Left lung (tissue), 10 donors: ENCODE data around the gene RASSF7. TPM values are rescaled to one million over a fixed set of nuclear protein-coding genes. Genes with fewer than 3 reads are reported as not detected.

Experiments used
- ATAC-seq: fragments of 200-7000 bp; cut with Tn5 transposase; one replicate; pipeline ENCODE4 v1.9.1; 2020; ENCODE audit warnings: moderate library complexity
- DNase-seq, 4 donors: peaks; one replicate each; pipeline ENCODE4 v3.0.0-alpha.2; 2013 to 2020
- H3K27ac ChIP-seq, 2 donors: fragments of 200-600 bp; sonication (generic) in 1 of 2; one replicate each; pipeline versions ENCODE4 v1.5.0 to v1.8.0; 2020 to 2021
- H3K27me3 ChIP-seq, 2 donors: fragments of 200-600 bp; sonication (generic) in 1 of 2; one replicate each; pipeline versions ENCODE4 v1.5.0 to v1.8.0; 2020 to 2021
- H3K36me3 ChIP-seq, 2 donors: fragments of 200-600 bp; sonication (generic) in 1 of 2; one replicate each; pipeline versions ENCODE4 v1.5.0 to v1.8.0; 2020 to 2021
- H3K4me1 ChIP-seq, 2 donors: fragments of 200-600 bp; one replicate each; pipeline ENCODE4 v1.8.0; 2021
- H3K4me3 ChIP-seq, 2 donors: fragments of 200-600 bp; sonication (generic) in 1 of 2; one replicate each; pipeline versions ENCODE4 v1.5.0 to v1.8.0; 2020 to 2021; ENCODE audit warnings: mild to moderate bottlenecking in 1 of 2
- H3K9me3 ChIP-seq, 2 donors: fragments of 200-600 bp; sonication (generic) in 1 of 2; one replicate each; pipeline versions ENCODE4 v1.5.0 to v1.8.0; 2020 to 2021
- intact Hi-C, 2 donors: fragments of 100-400 bp; cut with DNase I; formaldehyde crosslinking; loops; one replicate each; pipeline versions ENCODE4 v1.11.2 to v1.14.2; 2022
- polyA plus RNA-seq, 6 donors: library from polyadenylated mRNA; unstranded; fragments of 120-200 nt; gene quantifications; one replicate each; pipeline ENCODE4 v1.2.1, GENCODE V29; 2013; ENCODE audit not compliant: insufficient read length in 6 of 6
- total RNA-seq, 2 donors: library from RNA; stranded (reverse); fragmentation: NEBNext Ultra II Directional; extraction: Animal tissue kit (Norgen Biotek cat#: 25700); gene quantifications; one replicate each; pipeline ENCODE4 v1.2.1, GENCODE V29; 2021
- TF ChIP-seq, protein P1 (sequence below), 2 donors: fragments of 200-600 bp; sonication (generic) in 1 of 2; IDR thresholded peaks; one replicate each; pipeline versions ENCODE4 v1.5.0 to v1.8.0; 2021; ENCODE audit warnings: antibody characterized with exemption in 2 of 2
- donor health status: DM: no; HTN: yes; CAD: no.
- donor health status: DM: no; HTN: no; CAD: no.

The RASSF7 gene
- total and polyA plus RNA-seq, 8 donors, result 17.6 to 57.2 (median 28.8) TPM

DNA sequence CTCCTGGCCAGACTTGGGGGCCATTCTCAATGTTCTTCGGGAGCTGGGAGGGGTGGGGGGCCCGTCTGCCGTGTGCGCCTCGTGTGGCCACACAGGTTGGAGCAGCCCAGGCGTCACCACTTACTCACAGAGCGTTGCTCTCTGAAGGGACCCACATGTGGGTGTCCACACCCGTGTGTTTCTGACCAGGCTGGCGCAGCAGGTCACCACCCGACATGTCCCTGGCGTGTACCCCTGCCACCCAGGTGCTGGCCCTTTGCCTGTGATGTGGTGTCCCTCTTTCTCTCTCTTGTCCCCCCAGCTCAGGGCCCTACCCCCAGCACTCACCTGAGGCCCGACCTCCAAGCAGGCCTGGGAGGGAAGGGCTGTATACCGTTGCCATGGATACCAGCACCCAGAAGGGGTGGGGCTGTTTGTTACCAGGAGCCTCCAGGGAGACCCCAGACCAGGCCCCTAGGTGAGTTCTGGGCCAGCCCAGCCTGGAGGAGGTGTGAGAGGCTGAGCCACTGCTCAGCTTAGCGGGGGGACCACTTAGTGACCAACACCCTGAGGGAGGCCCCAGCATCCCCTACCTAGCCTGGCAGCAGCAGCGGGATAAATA lies 1.6 kb upstream of the RASSF7 start:
- H3K4me1 ChIP-seq, result peaks cover 15 to 50% of the 10 kb centered on the region in 2 donors
- TF ChIP-seq, protein P1, sequence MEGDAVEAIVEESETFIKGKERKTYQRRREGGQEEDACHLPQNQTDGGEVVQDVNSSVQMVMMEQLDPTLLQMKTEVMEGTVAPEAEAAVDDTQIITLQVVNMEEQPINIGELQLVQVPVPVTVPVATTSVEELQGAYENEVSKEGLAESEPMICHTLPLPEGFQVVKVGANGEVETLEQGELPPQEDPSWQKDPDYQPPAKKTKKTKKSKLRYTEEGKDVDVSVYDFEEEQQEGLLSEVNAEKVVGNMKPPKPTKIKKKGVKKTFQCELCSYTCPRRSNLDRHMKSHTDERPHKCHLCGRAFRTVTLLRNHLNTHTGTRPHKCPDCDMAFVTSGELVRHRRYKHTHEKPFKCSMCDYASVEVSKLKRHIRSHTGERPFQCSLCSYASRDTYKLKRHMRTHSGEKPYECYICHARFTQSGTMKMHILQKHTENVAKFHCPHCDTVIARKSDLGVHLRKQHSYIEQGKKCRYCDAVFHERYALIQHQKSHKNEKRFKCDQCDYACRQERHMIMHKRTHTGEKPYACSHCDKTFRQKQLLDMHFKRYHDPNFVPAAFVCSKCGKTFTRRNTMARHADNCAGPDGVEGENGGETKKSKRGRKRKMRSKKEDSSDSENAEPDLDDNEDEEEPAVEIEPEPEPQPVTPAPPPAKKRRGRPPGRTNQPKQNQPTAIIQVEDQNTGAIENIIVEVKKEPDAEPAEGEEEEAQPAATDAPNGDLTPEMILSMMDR (IDR thresholded peaks at IDR 0.05), result no peak
- H3K4me3 ChIP-seq, result no peak overlapping the region
- DNase-seq (no peak), ATAC-seq (no peak)
- no peaks in the 10 kb centered on the region for H3K9me3 ChIP-seq
- intact Hi-C loops, result no loop called here
- H3K36me3 ChIP-seq, result peaks cover 0 to 13% of the 10 kb centered on the region in 2 donors
- H3K27ac ChIP-seq, result no peak overlapping the region
- H3K27me3 ChIP-seq, result peaks cover 26 to 57% of the 10 kb centered on the region in 2 donors

DNA sequence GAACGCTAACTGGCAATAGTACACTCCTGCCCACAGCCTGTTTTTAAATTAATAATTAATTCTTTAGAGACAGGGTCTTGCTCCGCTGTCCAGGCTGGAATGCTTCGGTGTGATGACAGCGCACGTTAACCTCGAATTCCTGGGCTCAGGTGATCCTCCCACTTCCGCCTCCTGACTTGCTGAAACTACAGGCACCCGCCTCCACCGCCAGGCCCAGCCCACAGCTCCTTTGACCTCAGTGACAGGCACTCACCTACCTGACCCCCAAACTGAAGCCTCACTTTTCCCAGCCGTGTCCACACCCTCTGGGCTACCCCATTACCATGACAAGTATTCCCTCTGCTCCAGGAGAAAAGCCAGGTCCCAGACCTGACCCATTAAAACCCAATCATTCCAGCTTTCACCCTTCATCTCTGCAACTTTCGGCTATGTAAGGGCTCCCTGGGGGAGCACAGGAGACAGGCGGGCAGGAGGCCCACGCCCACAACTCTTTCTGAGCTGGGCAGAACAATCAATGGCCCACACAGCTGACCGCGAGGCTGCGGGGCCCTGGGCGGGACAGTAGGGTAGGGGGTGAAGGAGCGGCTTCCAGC lies 962 bp upstream of the RASSF7 start:
- Histone ChIP-seq H3K9me3 (no peaks in the 10 kb centered on the region), H3K27ac (peak overlapping the region; percentile 77 to 84), H3K4me1 (peaks cover 8 to 43% of the 10 kb centered on the region in 2 donors), H3K36me3 (peaks cover 0 to 13% of the 10 kb centered on the region in 2 donors), H3K27me3 (peaks cover 22 to 50% of the 10 kb centered on the region in 2 donors), H3K4me3 (peak overlapping the region; percentile 84 to 89)
- ATAC-seq (no peak), DNase-seq (peak in 1 of 4 donors; percentile 79)
- intact Hi-C loops, result no loop called here
- TF ChIP-seq, protein P1 (IDR thresholded peaks at IDR 0.05), result no peak

DNA sequence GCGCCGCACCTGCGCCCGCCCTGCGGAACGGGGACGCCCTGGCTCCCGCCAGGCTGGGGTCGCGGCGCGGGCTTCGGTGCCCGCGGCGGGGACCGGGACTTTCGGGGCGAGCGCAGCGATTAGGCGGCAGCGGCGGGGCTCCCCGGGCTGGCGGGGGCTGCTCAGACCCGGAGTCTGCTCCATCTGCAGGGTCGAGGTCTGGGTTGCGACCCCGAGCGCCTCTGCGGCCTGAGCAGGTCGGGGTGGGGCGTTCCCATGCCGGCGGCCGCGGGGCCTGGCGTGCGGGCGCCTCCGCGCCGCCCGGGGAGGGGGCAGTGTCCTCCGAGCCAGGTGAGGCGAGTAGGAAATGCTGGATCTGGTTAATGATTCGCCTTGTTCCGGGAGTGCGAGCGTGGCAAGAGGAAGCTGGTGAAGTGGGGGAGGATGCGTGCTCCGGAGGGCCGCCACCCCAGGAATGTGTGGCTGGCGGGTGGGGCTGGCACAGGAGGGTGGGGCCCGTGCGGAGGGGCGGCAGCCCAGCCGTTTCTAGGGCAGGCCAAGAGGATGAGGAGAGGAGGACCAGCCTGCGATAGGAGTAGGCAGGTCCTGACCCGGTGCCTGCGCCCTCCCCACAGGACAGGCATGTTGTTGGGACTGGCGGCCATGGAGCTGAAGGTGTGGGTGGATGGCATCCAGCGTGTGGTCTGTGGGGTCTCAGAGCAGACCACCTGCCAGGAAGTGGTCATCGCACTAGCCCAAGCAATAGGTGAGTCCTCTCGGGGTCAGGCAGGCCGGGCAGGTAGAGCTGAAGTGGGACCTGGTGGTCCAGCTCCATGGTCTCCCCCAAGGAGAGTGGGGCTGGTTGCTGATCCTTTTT lies 606 bp downstream of the RASSF7 start:
- TF ChIP-seq, protein P1 (IDR thresholded peaks at IDR 0.05), result no peak
- intact Hi-C loops, result no loop called here
- ATAC-seq (peak; percentile 69), DNase-seq (peak in 3 of 4 donors; percentile 82 to 92 (median 85))
- Histone ChIP-seq H3K4me1 (peaks cover 7 to 29% of the 10 kb centered on the region in 2 donors), H3K9me3 (no peaks in the 10 kb centered on the region), H3K27me3 (peaks cover 11 to 34% of the 10 kb centered on the region in 2 donors), H3K27ac (peak overlapping the region; percentile 75 to 84), H3K36me3 (peaks cover 0 to 13% of the 10 kb centered on the region in 2 donors), H3K4me3 (peak overlapping the region; percentile 84 to 89)

DNA sequence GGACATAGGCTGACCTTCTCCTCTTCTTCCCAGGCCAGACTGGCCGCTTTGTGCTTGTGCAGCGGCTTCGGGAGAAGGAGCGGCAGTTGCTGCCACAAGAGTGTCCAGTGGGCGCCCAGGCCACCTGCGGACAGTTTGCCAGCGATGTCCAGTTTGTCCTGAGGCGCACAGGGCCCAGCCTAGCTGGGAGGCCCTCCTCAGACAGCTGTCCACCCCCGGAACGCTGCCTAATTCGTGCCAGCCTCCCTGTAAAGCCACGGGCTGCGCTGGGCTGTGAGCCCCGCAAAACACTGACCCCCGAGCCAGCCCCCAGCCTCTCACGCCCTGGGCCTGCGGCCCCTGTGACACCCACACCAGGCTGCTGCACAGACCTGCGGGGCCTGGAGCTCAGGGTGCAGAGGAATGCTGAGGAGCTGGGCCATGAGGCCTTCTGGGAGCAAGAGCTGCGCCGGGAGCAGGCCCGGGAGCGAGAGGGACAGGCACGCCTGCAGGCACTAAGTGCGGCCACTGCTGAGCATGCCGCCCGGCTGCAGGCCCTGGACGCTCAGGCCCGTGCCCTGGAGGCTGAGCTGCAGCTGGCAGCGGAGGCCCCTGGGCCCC lies 1.4 kb downstream of the RASSF7 start:
- H3K9me3 ChIP-seq, result no peaks in the 10 kb centered on the region
- H3K4me1 ChIP-seq, result peaks cover 7 to 31% of the 10 kb centered on the region in 2 donors
- H3K36me3 ChIP-seq, result peaks cover 0 to 13% of the 10 kb centered on the region in 2 donors
- intact Hi-C loops, result no loop called here
- H3K27ac ChIP-seq, result no peak overlapping the region
- TF ChIP-seq, protein P1 (IDR thresholded peaks at IDR 0.05), result no peak
- ATAC-seq, result no peak
- DNase-seq, result peak in 1 of 4 donors; percentile 79
- peaks cover 3 to 26% of the 10 kb centered on the region in 2 donors for H3K27me3 ChIP-seq
- H3K4me3 ChIP-seq, result peak overlapping the region; percentile 84 to 89
